Fibroblast of peridontal ligament (primary cell): ENCODE results near the gene SCART1.
"Not testable (repeated sequence)": the region's sequence is repeated elsewhere in the genome, so short reads cannot be mapped to it uniquely, and the experiment has no call there.

ENCODE experiments used
- DNase-seq: peaks from one replicate; pipeline ENCODE4 v3.0.0-alpha.2; 2010; ENCODE audit errors: extremely low read depth

The SCART1 gene

DNA sequence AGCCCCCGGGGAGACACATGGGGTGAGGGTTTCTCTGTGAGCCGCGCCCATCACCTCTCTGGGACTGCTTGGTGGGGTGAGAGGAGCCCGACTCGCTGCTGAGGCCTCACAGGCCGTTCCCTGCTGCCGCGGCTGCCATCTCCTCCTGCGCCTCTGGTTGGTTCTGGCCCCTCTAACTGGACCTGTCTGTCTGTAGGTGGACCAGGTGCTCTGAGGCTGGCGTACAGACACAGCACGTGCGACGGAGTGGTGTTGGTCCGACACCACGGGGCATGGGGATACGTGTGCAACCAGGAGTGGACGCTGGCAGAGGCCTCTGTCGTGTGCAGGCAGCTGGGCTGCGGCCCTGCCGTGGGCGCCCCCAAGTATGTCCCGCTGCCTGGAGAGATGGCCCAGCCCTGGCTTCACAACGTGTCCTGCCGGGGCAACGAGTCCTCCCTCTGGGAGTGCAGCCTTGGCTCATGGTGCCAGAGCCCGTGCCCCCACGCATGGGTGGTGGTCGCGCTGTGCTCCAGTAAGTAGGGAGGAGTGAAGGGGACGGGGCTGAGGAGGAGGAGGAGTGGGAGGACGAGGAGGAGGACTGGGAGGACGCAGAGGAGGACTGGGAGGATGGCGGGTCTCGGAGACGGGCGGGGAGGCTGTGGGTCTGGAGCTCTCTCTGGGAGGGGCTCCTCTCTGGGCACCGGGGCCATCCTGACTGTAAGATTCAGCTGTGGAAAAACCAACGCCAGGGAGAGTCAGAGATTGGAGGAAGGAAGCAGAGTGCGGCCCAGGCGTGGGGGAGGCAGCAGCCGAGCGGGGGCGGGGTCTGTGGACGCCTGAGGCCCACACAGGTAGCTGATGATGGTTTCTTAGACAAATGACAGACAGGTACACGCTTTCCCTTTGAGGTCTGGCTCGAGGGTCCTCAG is 2.6 kb downstream of the SCART1 start:
- no peak for DNase-seq

DNA sequence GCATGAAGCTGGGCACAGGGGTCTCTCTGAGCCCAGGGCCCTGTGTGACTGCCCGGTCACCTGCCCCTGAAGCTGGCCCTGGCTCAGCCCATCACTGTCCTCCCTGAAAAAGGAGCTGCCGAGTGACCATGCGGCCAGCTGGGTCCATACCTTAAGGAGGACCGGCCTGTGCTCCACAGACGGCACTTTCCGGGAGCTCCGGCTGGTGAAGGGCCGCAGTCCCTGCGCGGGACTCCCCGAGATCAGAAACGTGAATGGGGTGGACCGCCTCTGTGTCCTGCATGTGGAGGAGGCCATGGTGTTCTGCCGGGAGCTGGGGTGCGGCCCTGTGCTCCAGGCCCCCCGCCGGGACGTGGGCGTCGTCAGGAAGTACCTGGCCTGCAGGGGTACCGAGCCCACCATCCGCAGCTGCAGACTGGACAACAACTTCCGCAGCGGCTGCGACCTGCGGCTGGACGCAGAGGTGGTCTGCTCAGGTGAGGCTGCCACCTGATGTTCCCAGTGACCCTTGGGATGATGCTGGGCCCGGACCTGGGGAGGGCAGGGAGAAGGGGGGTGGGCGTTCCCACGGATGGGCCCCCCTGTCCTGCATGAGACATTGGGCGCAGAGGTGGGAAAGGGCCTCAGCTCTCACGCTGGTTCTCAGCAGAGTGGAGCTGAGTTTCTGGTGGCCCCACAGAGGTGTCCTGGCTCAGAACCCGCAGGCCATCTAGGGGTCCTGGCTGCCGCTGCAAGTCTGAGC is 3.5 kb downstream of the SCART1 start:
- no peak for DNase-seq

DNA sequence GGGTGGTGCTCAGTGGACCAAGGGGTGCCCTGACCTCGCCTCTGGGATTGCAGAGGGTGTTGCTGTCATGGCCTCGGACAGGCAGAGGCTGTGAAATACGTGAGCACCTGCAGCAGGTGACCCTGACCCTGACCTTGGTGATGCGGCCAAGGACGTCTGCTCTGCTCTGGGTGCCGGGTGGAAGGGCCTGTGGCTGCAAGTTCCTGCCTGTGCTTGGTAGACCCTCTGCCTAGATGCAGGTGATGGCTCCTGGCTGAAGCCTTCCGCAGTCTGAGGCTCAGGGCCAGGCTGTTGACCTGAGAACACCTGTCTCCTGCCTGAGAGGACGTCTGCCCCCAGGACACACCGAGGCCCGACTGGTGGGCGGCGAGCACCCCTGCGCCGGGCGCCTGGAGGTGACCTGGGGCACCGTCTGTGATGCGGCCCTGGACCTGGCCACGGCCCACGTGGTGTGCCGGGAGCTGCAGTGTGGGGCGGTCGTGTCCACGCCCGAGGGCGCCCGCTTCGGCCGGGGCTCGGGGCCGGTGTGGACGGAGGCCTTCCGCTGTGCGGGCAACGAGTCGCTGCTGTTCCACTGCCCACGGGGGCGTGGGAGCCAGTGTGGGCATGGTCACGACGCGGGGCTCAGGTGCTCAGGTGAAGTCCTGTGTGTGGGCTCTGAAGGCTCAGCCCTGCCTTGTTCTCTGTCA is 4.4 kb downstream of the SCART1 start:
- no peak for DNase-seq

DNA sequence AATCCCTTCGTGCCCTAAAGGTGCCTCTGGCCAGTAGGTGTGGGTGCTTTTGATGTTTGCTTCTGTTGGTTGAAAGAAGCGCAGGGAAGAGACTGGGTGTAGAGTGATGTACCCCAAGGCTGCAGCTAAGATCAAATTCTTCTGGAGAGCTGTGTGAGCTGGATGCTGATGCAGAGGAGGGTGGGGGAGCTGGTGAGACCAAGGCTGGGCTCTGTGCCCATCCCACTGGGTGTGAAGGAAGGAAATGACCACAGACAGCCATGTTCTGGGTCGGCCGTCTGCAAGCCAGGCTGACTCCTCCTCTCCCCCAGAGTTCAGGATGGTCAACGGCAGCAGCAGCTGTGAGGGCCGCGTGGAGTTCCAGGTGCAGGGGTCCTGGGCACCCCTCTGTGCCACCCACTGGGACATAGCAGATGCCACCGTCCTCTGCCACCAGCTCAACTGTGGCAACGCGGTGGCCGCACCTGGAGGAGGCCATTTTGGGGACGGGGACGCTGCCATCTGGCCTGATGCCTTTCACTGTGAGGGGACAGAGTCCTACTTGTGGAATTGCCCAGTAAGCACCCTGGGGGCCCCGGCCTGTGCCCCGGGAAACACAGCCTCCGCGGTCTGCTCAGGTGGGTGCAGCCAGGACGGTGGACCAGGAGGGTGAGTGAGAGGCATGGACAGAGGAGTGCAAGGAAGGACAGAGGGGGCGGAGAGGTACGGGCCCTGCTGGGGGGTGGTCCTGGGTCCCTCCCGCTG is 5.1 kb downstream of the SCART1 start:
- no peak for DNase-seq

DNA sequence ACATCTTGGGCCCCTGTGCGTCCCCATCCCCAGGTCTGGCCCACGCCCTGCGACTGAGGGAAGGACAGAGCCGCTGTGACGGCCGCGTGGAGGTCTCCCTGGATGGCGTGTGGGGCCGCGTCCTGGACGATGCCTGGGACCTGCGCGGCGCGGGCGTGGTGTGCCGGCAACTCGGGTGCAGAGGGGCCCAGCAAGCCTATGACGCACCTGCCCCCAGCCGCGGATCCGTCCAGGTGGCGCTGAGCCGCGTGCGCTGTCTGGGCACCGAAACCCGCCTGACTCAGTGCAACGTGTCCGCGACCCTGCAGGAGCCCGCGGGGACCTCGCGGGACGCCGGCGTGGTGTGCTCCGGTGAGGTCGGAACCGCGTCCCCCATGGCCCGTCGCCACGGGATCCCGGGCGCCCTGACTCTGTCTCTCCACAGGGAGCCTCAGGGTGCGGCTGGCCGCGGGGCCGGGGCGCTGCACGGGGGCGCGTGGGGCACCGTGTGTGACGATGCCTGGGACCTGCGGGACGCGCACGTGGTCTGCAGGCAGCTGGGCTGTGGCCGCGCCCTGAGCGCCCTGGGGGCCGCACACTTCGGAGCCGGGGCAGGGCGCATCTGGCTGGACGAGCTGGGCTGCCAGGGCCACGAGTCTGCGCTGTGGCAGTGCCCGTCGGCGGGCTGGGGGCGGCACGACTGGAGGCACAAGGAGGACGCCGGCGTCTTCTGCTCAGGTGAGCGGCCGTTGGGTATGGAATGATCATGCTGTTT is 5.9 kb downstream of the SCART1 start:
- no peak for DNase-seq

DNA sequence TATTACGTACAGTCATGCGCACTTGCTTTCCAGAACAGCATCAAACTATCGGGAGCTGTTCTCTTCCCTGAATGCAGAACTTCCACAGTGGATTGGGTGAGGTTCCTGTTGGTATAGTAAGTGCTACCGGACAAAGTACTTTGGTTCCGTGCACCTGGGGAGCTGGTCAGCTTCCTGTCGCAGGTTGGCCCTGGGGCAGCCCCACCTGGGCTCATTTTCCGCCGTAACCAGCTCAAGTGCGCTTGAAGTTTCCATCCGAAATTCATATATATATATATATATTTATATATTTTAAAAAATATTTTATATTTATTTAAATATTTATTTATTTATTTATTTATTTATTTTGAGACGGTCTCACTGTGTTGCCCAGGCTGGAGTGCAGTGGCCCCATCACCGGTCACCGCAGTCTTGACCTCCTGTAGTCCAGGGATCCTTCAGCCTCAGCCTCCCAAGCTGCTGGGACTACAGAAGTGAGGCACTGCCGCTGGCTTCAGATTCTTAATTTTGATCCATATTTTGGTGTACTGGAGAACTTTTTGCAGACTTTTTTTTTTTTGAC is 6.5 kb downstream of the SCART1 start:
- no peak for DNase-seq

DNA sequence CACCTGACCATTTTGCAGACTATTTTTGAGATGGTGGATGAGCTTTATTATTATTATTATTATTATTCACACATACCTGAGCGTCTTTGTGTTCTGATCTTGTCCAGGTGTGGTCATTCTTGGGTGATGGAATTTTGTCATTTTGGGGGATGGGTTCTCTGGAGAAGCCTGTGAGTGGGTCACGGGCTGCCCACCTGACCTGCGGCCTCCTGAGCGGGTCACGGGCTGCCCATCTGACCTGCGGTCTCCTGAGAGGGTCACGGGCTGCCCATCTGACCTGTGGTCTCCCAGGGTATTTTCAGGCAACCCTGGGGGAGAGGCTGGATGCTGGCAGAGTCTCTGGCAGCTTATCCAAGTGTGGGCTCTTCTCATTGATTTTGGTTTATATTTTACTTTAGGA is 7.3 kb downstream of the SCART1 start:
- no peak for DNase-seq

DNA sequence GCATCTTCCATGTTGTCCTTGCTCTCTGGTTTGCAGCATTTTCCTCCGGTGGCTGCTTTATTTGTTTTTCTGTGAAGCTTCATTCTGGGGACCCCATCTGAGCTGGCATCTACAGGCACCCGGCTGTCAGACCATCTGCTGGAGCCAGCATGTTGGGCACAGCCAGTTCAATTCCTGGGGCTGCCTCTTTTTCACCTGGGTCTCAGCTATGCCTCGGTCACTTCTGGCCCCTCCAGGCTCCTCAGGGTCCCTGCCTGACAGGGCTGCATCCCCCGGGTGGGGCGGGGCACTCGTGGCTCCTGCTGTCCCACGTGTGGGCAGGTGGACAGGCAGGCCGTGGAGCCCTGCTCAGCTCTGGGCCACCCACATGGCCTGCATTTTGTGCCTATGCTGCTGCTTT is 8.1 kb downstream of the SCART1 start:
- no peak for DNase-seq

DNA sequence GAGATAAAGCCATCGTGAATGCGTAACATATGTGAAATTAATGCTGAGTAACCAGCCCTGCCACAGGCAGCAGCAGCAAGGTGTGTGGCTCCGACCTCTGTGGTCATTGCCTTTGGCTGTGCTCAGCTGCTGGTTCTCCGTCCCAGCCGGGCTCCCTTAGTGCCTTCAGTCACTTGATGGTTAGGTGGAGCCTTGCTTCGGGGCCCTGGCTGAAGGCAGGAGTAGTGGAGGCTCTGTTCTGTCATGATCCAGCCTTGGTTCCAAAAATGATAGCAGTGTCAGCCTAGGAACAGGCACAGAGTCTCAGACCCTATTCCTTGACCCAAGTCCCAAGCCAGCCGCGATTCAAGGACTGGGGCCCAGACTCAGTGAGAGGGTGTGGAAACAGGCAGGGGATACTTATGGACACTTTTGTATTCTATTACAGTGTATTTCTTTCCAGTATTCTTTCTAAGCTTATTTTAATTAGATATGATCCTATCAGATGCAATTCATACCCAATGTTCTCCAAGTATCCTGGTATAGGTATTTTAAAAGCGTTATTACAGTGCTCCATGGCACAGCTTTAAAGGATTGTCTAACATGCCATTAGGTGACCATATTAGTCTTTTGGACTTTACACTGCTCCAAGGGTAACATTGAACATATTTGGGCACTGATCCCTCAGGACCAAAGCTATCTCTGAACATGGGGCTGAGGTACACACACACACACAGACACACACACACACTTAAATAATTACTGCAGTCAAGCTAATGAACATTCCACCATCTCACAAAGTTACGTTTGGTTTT is 9.0 kb downstream of the SCART1 start:
- DNase-seq, result no peak

DNA sequence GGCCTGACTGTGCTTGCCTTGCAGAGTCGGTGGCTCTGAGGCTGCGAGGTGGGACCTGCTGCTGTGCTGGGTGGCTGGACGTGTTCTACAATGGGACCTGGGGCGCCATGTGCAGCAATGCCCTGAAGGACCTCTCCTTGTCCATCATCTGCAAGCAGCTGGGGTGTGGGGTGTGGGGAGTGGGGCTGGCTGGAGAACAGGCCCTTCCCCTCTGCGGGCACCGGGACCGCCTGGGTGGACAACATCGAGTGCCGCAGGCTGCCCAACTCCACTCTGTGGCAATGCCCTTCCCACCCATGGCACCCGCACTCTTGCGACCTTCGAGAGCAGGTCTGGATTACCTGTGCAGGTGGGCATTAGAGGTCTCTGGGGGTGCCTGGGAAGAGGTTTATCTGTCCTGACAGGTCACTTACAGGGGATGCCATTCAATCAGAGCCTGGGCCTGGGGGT is 10.9 kb downstream of the SCART1 start:
- DNase-seq, result no peak

DNA sequence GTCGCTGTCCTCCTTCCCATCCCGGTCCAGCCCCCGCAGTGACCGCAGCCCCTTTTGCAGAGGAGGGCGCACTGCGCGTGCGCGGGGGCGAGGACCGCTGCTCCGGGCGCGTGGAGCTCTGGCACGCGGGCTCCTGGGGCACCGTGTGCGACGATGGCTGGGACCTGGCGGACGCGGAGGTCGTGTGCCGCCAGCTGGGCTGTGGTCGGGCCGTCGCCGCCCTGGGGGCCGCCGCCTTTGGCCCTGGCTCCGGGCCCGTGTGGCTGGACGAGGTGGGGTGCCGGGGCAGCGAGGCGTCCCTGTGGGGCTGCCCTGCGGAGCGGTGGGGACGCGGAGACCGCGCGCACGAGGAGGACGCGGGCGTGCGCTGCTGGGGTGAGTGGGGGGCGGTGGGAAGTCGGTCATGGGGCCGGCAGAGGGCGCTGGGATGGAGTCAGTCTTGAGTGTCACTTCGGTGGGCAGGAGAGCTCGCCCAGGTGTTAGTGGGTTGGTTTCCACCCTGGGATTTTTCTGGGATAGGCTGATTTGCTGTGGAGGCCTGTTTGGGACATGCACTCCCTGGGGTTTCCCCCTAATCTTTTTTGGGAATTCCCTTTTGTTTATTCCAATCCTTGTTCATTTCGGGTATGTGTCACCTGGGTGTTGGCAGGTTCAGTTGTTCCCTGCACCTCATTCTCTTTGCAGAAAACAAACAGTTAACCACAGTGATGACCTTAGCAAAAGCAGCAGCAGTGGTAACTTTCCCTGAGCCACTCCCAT is 11.6 kb downstream of the SCART1 start:
- no peak for DNase-seq

DNA sequence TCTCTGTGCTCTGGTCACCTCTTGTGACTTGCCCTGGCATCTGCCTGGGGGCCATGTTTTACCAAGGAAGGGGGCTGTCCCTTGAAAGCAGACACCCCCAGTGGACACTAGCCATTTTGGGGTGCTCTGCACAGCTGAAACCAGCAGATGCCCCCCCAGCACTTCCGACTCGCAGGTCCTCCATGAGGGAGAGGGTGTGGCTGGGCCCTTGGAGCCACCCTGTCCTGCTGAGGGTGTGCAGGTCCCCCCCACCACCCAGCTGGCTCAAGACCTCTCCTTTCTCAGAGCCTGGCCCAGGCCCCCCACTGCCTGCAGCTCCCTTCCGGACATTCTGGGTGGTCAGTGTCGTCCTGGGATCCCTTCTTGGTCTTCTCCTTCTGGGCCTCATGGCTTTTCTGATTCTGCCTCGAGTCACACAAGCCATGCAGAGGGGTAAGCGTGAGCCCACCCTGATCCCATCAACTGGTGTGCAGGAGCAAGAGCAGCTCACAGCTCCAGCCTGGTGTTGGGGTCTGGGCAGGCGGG is 12.3 kb downstream of the SCART1 start:
- no peak for DNase-seq

DNA sequence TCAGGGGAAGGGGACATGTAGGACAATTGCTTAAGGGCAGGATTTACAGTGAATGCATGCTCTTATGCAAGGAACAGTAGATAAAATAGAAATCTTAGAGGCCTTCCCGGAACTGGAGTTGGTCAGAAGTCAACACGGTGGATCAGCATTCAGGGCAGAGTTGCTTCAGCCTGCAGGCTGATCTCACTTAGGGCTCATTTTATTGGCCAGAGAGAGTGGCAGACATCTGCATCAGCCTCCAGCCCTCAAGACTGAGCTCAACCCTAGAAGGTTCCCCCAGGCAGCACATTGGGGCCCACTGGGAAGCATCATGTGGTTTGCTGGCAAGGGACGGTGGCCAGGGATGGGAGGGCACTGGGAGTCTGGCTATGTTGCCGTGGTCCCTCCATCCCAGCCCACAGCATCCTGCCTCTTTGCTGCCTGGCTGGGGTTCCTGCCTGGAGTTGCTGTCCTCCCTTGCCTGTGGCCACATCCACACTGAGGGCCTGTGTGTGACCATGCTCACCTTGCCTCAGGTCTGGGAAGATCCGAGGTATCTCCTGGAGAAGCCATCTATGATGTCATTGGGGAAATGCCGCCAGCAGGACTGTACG is 13.0 kb downstream of the SCART1 start:
- no peak for DNase-seq

DNA sequence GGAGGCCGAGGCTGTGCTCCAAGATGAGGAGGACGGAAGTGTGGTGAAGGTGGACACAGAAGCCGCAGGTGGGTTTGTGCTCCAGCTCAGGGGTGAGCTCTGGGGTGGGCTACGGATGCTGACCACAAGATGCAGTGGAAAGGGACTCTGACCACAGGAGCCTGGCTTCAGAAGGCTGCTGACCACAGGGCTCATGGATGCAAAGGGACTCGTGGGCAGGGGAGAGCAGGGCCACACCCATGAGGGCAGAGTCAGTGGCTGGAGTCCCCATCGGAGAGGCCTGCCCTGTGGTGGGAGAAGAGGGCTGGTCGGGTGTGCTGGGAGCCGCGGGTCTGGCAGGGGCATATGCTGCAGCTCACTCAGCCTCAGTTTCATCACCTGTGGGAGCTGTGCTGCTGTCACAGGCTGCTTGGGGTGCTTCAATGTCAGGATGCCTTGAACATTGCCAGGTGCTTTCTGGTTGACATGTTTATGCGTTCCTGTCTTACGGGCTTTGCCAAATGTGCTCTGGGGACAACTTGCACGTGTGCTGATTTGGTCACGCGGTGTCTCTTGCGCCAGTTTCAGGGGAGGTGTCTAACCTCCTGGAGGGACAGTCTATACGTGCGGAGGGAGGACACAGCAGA is 13.7 kb downstream of the SCART1 start:
- no peak for DNase-seq

DNA sequence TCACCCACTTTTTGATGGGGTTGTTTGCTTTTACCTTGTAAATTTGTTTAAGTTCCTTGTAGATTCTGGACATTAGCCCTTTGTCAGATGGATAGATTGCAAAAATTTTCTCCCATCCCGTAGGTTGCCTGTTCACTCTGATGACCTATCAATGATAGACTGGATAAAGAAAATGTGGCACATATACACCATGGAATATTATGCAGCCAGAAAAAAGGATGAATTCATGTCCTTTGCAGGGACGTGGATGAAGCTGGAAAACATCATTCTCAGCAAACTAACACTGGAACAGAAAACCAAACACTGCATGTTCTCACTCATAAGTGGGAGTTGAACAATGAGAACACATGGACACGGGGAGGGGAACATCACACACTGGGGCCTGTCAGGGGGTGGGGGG is 15.5 kb downstream of the SCART1 start:
- DNase-seq, result not testable (repeated sequence)

DNA sequence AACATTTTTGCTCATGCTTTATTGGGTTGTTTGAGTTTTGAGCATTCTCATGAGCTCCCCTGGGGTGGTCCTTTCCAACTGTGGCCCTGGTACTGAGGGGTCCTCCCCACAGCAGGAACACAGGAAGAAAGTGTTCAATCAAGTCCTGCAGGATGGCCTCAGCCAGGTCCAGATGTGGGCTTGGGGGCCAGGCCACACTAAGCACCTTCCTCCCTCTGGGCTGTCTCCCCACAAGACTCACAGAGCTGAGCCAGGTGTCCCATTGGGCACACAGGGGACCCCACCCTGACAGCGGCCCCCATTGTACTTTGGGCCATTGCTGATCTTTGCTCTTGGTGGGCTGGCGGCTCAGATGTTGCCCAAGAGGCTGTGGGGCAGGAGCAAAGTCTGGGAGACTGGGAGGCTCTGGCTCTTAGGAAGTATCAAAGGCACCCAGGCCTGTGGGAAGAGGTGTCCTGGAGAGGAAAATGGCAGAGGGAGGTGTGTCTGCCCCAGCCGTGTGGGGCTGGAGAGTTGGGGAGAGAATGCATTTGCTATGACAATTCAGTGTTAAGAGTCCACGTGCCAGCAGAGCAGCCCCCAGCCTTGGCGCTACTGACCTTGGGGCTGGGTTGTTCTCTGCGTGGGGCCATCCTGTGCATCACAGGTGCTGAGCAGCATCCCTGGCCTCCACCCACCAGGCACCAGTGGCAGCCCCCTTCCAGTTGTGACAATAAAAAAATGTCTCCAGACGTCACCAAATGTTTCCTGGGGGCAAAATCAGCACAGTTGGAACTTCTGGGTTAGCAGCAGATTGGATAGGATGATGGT is 17.8 kb downstream of the SCART1 start:
- no peak for DNase-seq

DNA sequence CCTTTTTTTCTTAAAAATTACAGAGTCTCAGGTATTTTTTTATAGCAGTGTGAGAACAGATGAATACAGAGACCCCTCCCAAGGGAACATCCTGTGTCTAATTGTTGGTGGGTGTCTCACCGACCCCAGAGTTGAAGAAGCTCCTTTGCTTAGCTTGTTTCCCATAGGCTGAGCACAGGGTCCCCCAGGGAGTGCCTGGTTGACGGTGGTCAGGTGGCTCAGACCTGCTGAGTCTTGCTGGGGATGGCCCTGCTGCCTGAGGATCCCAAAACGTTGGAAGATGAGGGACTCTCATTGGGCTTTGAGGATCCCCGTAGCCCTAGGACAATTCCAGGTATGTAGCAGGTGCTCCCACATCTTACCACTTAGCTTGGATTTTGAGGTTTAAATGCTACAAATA is 19.5 kb downstream of the SCART1 start:
- no peak for DNase-seq
